IMR-90 (cell line): ENCODE data around the gene NCOA3. TPM values are rescaled to one million over a fixed set of nuclear protein-coding genes. Genes with fewer than 3 reads are reported as not detected.

Experiments
- ATAC-seq: fragments of 200-7000 bp; cut with Tn5 transposase; 2 replicates; pipeline ENCODE4 v1.9.1; 2020; ENCODE audit warnings: low read depth, mild to moderate bottlenecking, moderate library complexity
- BruUV-seq: library from RNA; stranded (reverse); fragments of 400-500 nt; replicated peaks from 2 replicates; lab custom pipeline; 2021; lab: Mats Ljungman, UMichigan
- CTCF ChIA-PET: fragments of 300-600 bp; formaldehyde crosslinking; extraction: SDS; loops from one replicate; lab custom pipeline; 2021; ENCODE audit warnings: antibody characterized with exemption; lab: Yijun Ruan, JAX
- POLR2A ChIA-PET: fragments of 300-600 bp; sonication (Branson Sonifier 250); formaldehyde crosslinking; loops from one replicate; lab custom pipeline; 2022; ENCODE audit warnings: antibody characterized with exemption; ENCODE audit not compliant: unreplicated experiment; lab: Charles Lee
- DNase-seq: peaks from one replicate; pipeline ENCODE4 v3.0.0; 2013
- H2AFZ ChIP-seq: replicated peaks from 2 replicates; pipeline ENCODE3; 2013; ENCODE audit warnings: low read length, mild to moderate bottlenecking; ENCODE audit not compliant: poor library complexity
- H2AK5ac ChIP-seq: 2 replicates; pipeline ENCODE4 v1.6.1; 2013; ENCODE audit warnings: low read depth, low read length, inconsistent platforms
- H2AK9ac ChIP-seq: replicated peaks from 2 replicates; pipeline ENCODE3; 2013; ENCODE audit warnings: mild to moderate bottlenecking, low read depth, low read length, moderate library complexity; ENCODE audit not compliant: poor library complexity
- H2BK120ac ChIP-seq: 2 replicates; pipeline ENCODE4 v1.6.1; 2013; ENCODE audit warnings: low read depth, low read length, inconsistent platforms
- H2BK15ac ChIP-seq: 3 replicates; pipeline ENCODE4 v1.6.1; 2013; ENCODE audit warnings: low read depth, low read length, inconsistent platforms
- H2BK20ac ChIP-seq: 2 replicates; pipeline ENCODE4 v1.6.1; 2013; ENCODE audit warnings: low read depth, mild to moderate bottlenecking, inconsistent platforms, low read length, moderate library complexity
- H2BK5ac ChIP-seq: 2 replicates; pipeline ENCODE4 v1.6.1; 2013; ENCODE audit warnings: mild to moderate bottlenecking, low read depth, low read length, inconsistent platforms; ENCODE audit not compliant: poor library complexity, severe bottlenecking
- H3K14ac ChIP-seq: replicated peaks from 2 replicates; pipeline ENCODE4 v1.6.1; 2013; ENCODE audit warnings: low read depth, low read length, inconsistent platforms
- H3K18ac ChIP-seq: 2 replicates; pipeline ENCODE4 v1.6.1; 2013; ENCODE audit warnings: low read depth, low read length, control low read depth
- H3K23ac ChIP-seq: 2 replicates; pipeline ENCODE4 v1.6.1; 2013; ENCODE audit warnings: low read depth, low read length, inconsistent platforms
- H3K27ac ChIP-seq: 2 replicates; pipeline ENCODE4 v1.5.1; 2013; ENCODE audit warnings: mild to moderate bottlenecking, control low read depth, low read length; ENCODE audit not compliant: insufficient read depth
- H3K27me3 ChIP-seq: 2 replicates; pipeline ENCODE4 v1.6.1; 2013; ENCODE audit warnings: low read length; ENCODE audit not compliant: control insufficient read depth, insufficient read depth
- H3K36me3 ChIP-seq: 2 replicates; pipeline ENCODE4 v1.6.1; 2013; ENCODE audit warnings: low read length, mixed read lengths; ENCODE audit not compliant: control insufficient read depth, insufficient read depth
- H3K4ac ChIP-seq: 2 replicates; pipeline ENCODE4 v1.6.1; 2013; ENCODE audit warnings: low read depth, low read length, inconsistent platforms
- H3K4me1 ChIP-seq: 2 replicates; pipeline ENCODE4 v1.6.1; 2013; ENCODE audit warnings: low read length, mixed read lengths; ENCODE audit not compliant: control insufficient read depth, insufficient read depth
- H3K4me2 ChIP-seq: 2 replicates; pipeline ENCODE4 v1.6.1; 2013; ENCODE audit warnings: low read depth, mild to moderate bottlenecking, control low read depth, low read length, moderate library complexity
- H3K4me3 ChIP-seq: 2 replicates; pipeline ENCODE4 v1.5.1; 2013; ENCODE audit warnings: low read depth, mild to moderate bottlenecking, control low read depth, low read length, moderate library complexity; ENCODE audit not compliant: insufficient read depth
- H3K56ac ChIP-seq: 2 replicates; pipeline ENCODE4 v1.6.1; 2013; ENCODE audit warnings: low read length, inconsistent platforms; ENCODE audit not compliant: insufficient read depth; ENCODE audit errors: extremely low read depth
- H3K79me1 ChIP-seq, 2 experiments: 2 replicates each; pipeline ENCODE4 v1.6.1; 2013; ENCODE audit warnings: low read length in 2 of 2, inconsistent platforms in 1 of 2, low read depth in 1 of 2
- H3K9ac ChIP-seq: 2 replicates; pipeline ENCODE4 v1.6.1; 2013; ENCODE audit warnings: low read depth, low read length, control low read depth
- H3K9me1 ChIP-seq: 2 replicates; pipeline ENCODE4 v1.6.1; 2013; ENCODE audit warnings: low read length, inconsistent platforms; ENCODE audit not compliant: insufficient read depth
- H3K9me3 ChIP-seq: 2 replicates; pipeline ENCODE4 v1.6.1; 2013; ENCODE audit warnings: low read length; ENCODE audit not compliant: control insufficient read depth, insufficient read depth
- H4K20me1 ChIP-seq: 2 replicates; pipeline ENCODE4 v1.6.1; 2013; ENCODE audit warnings: low read length, inconsistent platforms; ENCODE audit not compliant: insufficient read depth
- H4K5ac ChIP-seq: 2 replicates; pipeline ENCODE4 v1.6.1; 2013; ENCODE audit warnings: mild to moderate bottlenecking, low read depth, low read length, control low read depth
- H4K8ac ChIP-seq, 2 experiments: 2 replicates each; pipeline ENCODE4 v1.6.1; 2013; ENCODE audit warnings: low read depth in 2 of 2, low read length in 2 of 2, control low read depth in 1 of 2, inconsistent platforms in 1 of 2
- H4K91ac ChIP-seq: 2 replicates; pipeline ENCODE4 v1.6.1; 2013; ENCODE audit warnings: low read depth, low read length, inconsistent platforms; ENCODE audit not compliant: insufficient read depth
- FOS ChIP-seq: fragments of 150-350 bp; IDR thresholded peaks from 2 replicates; pipeline ENCODE4 v1.6.1; 2016; ENCODE audit warnings: low read depth, low read length
- WGBS, 2 experiments: methylation state at CpG; one replicate each; pipeline versions ENCODE4 v1.1.5 to v1.1.7; 2013; ENCODE audit warnings: missing lambda C conversion rate in 2 of 2; ENCODE audit not compliant: insufficient read length in 1 of 2; ENCODE audit errors: extremely low coverage in 2 of 2; 5-methylcytosine and 5-hydroxymethylcytosine counted together
- dilution Hi-C: fragments of 300-500 bp; cut with HindIII; formaldehyde crosslinking; loops from one replicate; pipeline ENCODE4 v1.14.3; 2018; ENCODE audit warnings: low sequenced_read_pairs; ENCODE audit not compliant: unreplicated experiment
- in situ Hi-C: fragments of 300-500 bp; cut with MboI; formaldehyde crosslinking; loops from 3 replicates; pipeline ENCODE4 v1.14.3; 2019; ENCODE audit warnings: low sequenced_read_pairs, inconsistent platforms, mixed read lengths
- intact Hi-C: fragments of 100-400 bp; cut with micrococcal nuclease; formaldehyde crosslinking; loops from 2 replicates; pipeline ENCODE4 v1.10.0; 2022
- polyA plus RNA-seq, 3 experiments: library from polyadenylated mRNA; depleted of rRNA; stranded (reverse); fragments of >200 nt; gene quantifications; 2 replicates each; pipeline ENCODE4 v1.2.3, GENCODE V29; 2012; ENCODE audit warnings: low replicate concordance in 1 of 3
- total RNA-seq: library from RNA; depleted of rRNA; stranded (reverse); fragments of >200 nt; gene quantifications from 2 replicates; pipeline ENCODE4 v1.2.3, GENCODE V29; 2012

The NCOA3 gene
- total and polyA plus RNA-seq, 2 of the 4 experiments (the other 2 are of a cell fraction): 8.8 to 29.0 TPM

- no peak for TF ChIP-seq FOS
- no peak overlapping the region for H2AK9ac ChIP-seq
- no peak overlapping the region for H3K4ac ChIP-seq
- H2AK5ac ChIP-seq: no peak overlapping the region
- H3K56ac ChIP-seq: no peak overlapping the region
- CTCF ChIA-PET: no interaction called here
- BruUV-seq: no TSS peak
- no peak overlapping the region for H2AFZ ChIP-seq
- H3K4me1 ChIP-seq: no peaks in the 10 kb centered on the region; the same call in 1 of the 2 replicates
- H2BK15ac ChIP-seq: no peak overlapping the region
- 40% methylated on average over 1 of the region's 15 CpGs; no CpG with 5 or more reads in 1 of the 2 experiments for WGBS, 2 experiments
- H4K91ac ChIP-seq: no peak overlapping the region
- H3K14ac ChIP-seq: no peak overlapping the region
- no peak overlapping the region for H3K4me2 ChIP-seq
- H4K5ac ChIP-seq: no peak overlapping the region
- no peak overlapping the region for H2BK20ac ChIP-seq
- no peaks in the 10 kb centered on the region for H3K36me3 ChIP-seq
- dilution Hi-C loops: no loop called here
- no peak overlapping the region for H3K18ac ChIP-seq
- H3K23ac ChIP-seq: no peak overlapping the region
- H4K8ac ChIP-seq: no peak overlapping the region
- in situ Hi-C loops: no loop called here
- ATAC-seq (no peak), DNase-seq (no peak)
- H3K9me1 ChIP-seq: no peaks in the 10 kb centered on the region
- no peaks in the 10 kb centered on the region for H3K79me1 ChIP-seq
- no peaks in the 10 kb centered on the region for H3K9me3 ChIP-seq
- H3K4me3 ChIP-seq: no peak overlapping the region
- H3K9ac ChIP-seq: no peak overlapping the region
- no peak overlapping the region for H3K27ac ChIP-seq
- intact Hi-C loops: no loop called here
- no peak overlapping the region for H2BK120ac ChIP-seq
- H2BK5ac ChIP-seq: no peak overlapping the region
- POLR2A ChIA-PET: no interaction called here
- H3K27me3 ChIP-seq: no peaks in the 10 kb centered on the region
- H4K20me1 ChIP-seq: no peaks in the 10 kb centered on the region
These were observed 199.9 kb downstream of the NCOA3 start for GRCh38 chr20:47701612-47702011.
